Gastroesophageal sphincter (tissue), 4 donors: ENCODE measurements around the gene MMP28. TPM values are rescaled to one million over a fixed set of nuclear protein-coding genes. Genes with fewer than 3 reads are reported as not detected.

Experiments
- ATAC-seq: fragments of 150-250 bp; one replicate; pipeline ENCODE4 v1.9.1; 2016; ENCODE audit warnings: mild to moderate bottlenecking, moderate library complexity
- H3K27ac ChIP-seq, 4 donors: fragments of 200-600 bp; sonication (generic) in 3 of 4; 1 replicate in 3 of 4; 2 replicates in 1 of 4; pipeline ENCODE4 v1.5.1; 2016 to 2019
- H3K27me3 ChIP-seq: fragments of 200-600 bp; sonication (generic); one replicate; pipeline ENCODE4 v1.5.1; 2019
- H3K36me3 ChIP-seq, 2 donors: fragments of 200-600 bp; sonication (generic); one replicate each; pipeline ENCODE4 v1.5.1; 2019; ENCODE audit warnings: control low read depth in 1 of 2
- H3K4me1 ChIP-seq, 3 donors: fragments of 200-600 bp; sonication (generic); 1 replicate in 2 of 3; 2 replicates in 1 of 3; pipeline ENCODE4 v1.5.1; 2016 to 2019; ENCODE audit warnings: control low read depth in 2 of 3
- H3K4me3 ChIP-seq, 2 donors: fragments of 200-600 bp; sonication (generic); one replicate each; pipeline ENCODE4 v1.5.1; 2019; ENCODE audit warnings: mild to moderate bottlenecking in 1 of 2, moderate library complexity in 1 of 2
- H3K9me3 ChIP-seq, 3 donors: fragments of 200-600 bp; sonication (generic); one replicate each; pipeline ENCODE4 v1.5.1; 2017 to 2019; ENCODE audit warnings: control low read depth in 2 of 3
- EP300 ChIP-seq: sonication (generic); formaldehyde crosslinking; IDR thresholded peaks from one replicate; pipeline ENCODE4 v1.6.1; 2017; ENCODE audit warnings: antibody characterized with exemption, mild to moderate bottlenecking
- POLR2A ChIP-seq, 2 donors: fragments of 450-650 bp; IDR thresholded peaks; one replicate each; pipeline ENCODE4 v1.6.1; 2017; ENCODE audit warnings: antibody characterized with exemption in 2 of 2, mild to moderate bottlenecking in 2 of 2, moderate library complexity in 1 of 2
- POLR2AphosphoS5 ChIP-seq: sonication (generic); formaldehyde crosslinking; IDR thresholded peaks from one replicate; pipeline ENCODE4 v1.6.1; 2017; ENCODE audit warnings: antibody characterized with exemption
- WGBS, 2 donors: methylation state at CpG; one replicate each; pipeline ENCODE4 v1.1.5; 2018; ENCODE audit warnings: low coverage in 1 of 2; 5-methylcytosine and 5-hydroxymethylcytosine counted together
- total RNA-seq, 4 donors: library from RNA; depleted of rRNA; stranded (reverse); fragments of >200 nt; gene quantifications; one replicate each; pipeline ENCODE4 v1.1.0, GENCODE V29; 2016
- TF ChIP-seq, protein P1 (sequence below), 4 experiments: fragments of 200-600 bp in 2 of 4; fragments of 450-650 bp in 2 of 4; sonication (generic) in 1 of 4; IDR thresholded peaks; one replicate each; pipeline ENCODE4 v1.5.1; 2017 to 2019; ENCODE audit warnings: antibody characterized with exemption in 4 of 4, mild to moderate bottlenecking in 2 of 4, moderate library complexity in 2 of 4

MMP28 gene
- total RNA-seq, 4 donors from 2014 or later: 78.4 to 139 (median 97.3) TPM

DNA sequence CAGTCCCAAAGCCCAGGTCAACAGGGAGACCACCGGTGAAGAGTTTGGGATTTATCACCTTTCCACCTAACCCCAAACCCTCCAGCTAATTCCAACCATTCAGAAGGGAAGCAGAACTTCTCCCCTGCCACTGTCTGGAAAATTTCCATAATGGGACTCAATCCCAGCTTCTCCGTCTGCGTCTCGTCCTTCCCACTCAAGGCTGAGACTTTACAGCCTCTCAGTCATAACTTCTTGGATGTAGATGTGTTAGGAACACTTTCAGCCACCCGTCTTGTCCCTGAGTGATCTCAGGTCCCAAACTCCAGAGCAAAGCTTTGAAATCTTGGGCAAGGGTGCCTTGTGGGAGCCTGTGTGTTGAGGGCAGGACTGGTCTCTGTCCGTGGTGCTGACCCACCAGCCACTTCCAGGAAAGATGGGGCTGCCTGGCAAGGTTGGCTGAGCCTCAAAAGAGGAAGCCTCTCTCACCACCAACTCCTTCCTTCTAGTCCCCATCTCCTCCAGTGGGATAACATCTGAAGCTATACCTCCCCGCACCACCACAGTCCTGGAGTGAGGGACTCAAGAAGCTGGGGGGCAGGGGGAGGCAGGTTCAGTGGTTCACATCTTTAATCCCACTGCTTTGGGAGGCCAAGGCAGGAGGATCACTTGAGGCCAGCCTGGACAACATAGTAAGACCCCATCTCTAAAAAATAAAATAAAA, 51.7 kb downstream of the MMP28 start:
- H3K27me3 ChIP-seq: peaks cover 72% of the 10 kb centered on the region
- H3K9me3 ChIP-seq: no peaks in the 10 kb centered on the region
- no peak overlapping the region for H3K27ac ChIP-seq
- H3K36me3 ChIP-seq: no peaks in the 10 kb centered on the region
- H3K4me1 ChIP-seq: peaks cover 0 to 31% (median 6%) of the 10 kb centered on the region in 3 donors
- no peak for TF ChIP-seq EP300
- TF ChIP-seq POLR2AphosphoS5: no peak
- TF ChIP-seq, protein P1, sequence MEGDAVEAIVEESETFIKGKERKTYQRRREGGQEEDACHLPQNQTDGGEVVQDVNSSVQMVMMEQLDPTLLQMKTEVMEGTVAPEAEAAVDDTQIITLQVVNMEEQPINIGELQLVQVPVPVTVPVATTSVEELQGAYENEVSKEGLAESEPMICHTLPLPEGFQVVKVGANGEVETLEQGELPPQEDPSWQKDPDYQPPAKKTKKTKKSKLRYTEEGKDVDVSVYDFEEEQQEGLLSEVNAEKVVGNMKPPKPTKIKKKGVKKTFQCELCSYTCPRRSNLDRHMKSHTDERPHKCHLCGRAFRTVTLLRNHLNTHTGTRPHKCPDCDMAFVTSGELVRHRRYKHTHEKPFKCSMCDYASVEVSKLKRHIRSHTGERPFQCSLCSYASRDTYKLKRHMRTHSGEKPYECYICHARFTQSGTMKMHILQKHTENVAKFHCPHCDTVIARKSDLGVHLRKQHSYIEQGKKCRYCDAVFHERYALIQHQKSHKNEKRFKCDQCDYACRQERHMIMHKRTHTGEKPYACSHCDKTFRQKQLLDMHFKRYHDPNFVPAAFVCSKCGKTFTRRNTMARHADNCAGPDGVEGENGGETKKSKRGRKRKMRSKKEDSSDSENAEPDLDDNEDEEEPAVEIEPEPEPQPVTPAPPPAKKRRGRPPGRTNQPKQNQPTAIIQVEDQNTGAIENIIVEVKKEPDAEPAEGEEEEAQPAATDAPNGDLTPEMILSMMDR (IDR thresholded peaks at IDR 0.05): no peak
- TF ChIP-seq POLR2A (IDR thresholded peaks at IDR 0.05): no peak
- ATAC-seq: no peak
- no peak overlapping the region for H3K4me3 ChIP-seq
- 25 to 27% methylated on average over 5 to 6 of the region's 7 CpGs for WGBS, 2 donors

DNA sequence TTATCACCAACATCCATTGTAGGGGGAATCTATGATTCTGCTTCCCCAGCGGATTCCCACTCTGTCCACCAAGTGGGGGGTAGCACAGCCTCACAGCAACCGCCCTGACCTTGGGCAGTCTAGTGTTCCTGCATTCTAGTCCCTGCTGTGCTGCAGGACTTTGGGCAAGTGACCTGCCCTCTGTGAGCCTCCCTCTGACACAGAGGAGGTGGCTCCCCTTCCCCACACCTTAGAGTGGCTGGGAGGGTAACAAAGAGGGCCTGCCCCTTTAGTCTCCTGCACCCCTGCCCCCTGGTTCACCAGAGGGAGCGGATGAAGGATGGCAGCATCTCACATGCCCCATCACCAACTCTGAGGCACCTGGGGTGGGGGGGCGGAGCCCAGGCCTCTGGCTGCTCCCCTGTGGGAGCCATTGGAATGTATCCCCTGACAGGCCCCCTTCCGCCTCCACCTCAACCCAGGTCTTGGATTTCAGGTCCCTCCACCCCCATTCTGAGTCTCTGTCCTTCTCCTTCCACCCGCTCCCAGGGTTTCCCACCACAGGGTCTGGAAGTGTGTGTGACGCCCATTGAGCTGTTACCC, 52.5 kb downstream of the MMP28 start:
- TF ChIP-seq POLR2AphosphoS5: no peak
- no peak for TF ChIP-seq EP300
- TF ChIP-seq, protein P1 (IDR thresholded peaks at IDR 0.05): no peak
- TF ChIP-seq POLR2A (IDR thresholded peaks at IDR 0.05): no peak
- Histone ChIP-seq H3K27ac (no peak overlapping the region), H3K9me3 (no peaks in the 10 kb centered on the region), H3K27me3 (peaks cover 64% of the 10 kb centered on the region), H3K4me1 (peaks cover 0 to 23% (median 6%) of the 10 kb centered on the region in 3 donors), H3K36me3 (no peaks in the 10 kb centered on the region), H3K4me3 (no peak overlapping the region)
- no peak for ATAC-seq
- WGBS, 2 donors: 73 to 74% methylated on average over 4 to 5 of the region's 7 CpGs

DNA sequence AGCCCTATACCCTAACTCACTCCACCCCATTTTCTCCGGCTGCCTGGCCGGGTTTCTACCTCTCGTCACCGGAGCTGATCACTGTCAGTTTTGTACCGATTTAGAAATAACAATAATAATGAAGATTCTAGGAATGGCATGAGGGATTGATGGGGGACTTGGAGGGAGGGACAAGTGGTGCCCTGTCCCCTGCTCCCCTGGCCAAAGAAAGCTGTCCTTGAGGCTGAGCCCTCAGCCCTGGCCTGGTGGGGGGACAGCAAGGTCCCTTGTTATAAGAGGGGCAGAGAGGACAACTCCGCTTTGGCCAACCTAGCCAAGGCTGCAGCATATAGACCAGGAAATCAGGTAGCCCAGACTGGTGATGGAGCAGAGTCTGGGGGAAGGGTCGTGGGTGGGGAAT, 52.9 kb downstream of the MMP28 start:
- TF ChIP-seq POLR2AphosphoS5: no peak
- ATAC-seq: no peak
- H3K36me3 ChIP-seq: no peaks in the 10 kb centered on the region
- WGBS, 2 donors: 67% methylated on average over 6 of the region's 7 CpGs; no CpG with 5 or more reads in 1 of the 2 donors
- peaks cover 60% of the 10 kb centered on the region for H3K27me3 ChIP-seq
- H3K9me3 ChIP-seq: no peaks in the 10 kb centered on the region
- H3K4me1 ChIP-seq: peaks cover 0 to 18% (median 6%) of the 10 kb centered on the region in 3 donors
- H3K4me3 ChIP-seq: no peak overlapping the region
- no peak overlapping the region for H3K27ac ChIP-seq

DNA sequence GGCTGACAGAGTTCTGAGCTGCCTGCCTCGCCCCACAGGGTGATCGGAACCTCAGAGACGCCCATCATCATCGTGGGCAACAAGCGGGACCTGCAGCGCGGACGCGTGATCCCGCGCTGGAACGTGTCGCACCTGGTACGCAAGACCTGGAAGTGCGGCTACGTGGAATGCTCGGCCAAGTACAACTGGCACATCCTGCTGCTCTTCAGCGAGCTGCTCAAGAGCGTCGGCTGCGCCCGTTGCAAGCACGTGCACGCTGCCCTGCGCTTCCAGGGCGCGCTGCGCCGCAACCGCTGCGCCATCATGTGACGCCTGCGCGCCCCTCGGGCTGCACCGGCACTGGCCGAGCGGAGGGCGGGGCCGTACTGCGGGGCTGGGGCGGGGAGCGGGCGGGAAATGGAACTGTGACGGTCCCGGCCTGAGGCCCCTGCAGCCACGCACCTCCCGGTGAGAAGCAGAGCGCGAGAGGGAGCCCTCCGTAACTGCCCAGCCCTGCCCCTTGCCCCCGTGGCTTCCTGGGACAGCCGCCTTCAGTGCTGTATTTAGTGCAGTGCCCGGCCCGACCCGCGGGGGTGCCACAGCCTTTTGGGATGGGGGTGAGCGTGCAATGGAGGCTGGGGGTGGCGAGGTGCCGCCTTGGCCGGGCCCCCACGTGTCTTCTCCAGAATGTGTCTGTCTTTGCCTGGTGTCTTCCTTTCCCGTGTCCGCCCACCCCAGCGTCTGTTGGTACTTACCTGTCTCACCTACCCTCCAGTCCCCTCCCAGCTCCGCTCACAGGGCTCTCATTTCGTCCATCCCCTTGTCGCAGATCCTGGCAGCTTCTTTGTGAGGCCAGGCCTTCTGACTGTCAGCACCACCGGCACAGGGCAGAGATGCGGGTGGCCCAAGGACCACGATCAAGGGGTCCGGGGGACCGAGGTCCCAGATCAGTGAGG, 54.2 kb downstream of the MMP28 start:
- Histone ChIP-seq H3K9me3 (no peaks in the 10 kb centered on the region), H3K27me3 (peaks cover 57% of the 10 kb centered on the region), H3K4me3 (peak overlapping the region in 1 of 2 donors; percentile 29), H3K4me1 (peaks cover 0 to 13% (median 6%) of the 10 kb centered on the region in 3 donors), H3K36me3 (no peaks in the 10 kb centered on the region), H3K27ac (no peak overlapping the region)
- WGBS, 2 donors: 12 to 80% methylated on average over 1 to 5 of the region's 73 CpGs
- ATAC-seq: peak; percentile 35
- TF ChIP-seq, protein P1 (IDR thresholded peaks at IDR 0.05): no peak
- no peak for TF ChIP-seq POLR2A (IDR thresholded peaks at IDR 0.05)

DNA sequence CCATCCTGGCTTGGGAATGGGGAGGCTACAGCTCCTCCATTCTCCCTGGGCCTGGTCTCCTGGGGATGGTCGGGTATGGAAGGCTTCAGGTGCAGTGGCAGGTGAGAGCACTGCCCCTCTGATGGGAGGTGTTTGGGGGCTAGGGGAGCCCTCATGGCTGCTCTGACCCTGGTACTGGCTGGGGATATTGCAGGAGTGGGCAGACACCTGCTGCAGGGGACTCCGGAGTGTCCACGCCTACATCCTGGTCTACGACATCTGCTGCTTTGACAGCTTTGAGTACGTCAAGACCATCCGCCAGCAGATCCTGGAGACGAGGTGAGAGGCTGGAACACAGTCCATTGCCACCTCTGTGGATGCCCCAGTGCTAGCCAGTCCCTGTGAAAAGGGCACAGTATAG, 55.2 kb downstream of the MMP28 start:
- H3K27me3 ChIP-seq: peaks cover 55% of the 10 kb centered on the region
- WGBS, 2 donors: 90% methylated on average over 2 of the region's 7 CpGs; no CpG with 5 or more reads in 1 of the 2 donors
- no peaks in the 10 kb centered on the region for H3K9me3 ChIP-seq
- H3K27ac ChIP-seq: no peak overlapping the region
- H3K4me3 ChIP-seq: no peak overlapping the region
- no peak for TF ChIP-seq EP300
- TF ChIP-seq, protein P1 (IDR thresholded peaks at IDR 0.05): no peak
- TF ChIP-seq POLR2A (IDR thresholded peaks at IDR 0.05): no peak
- TF ChIP-seq POLR2AphosphoS5: no peak
- no peaks in the 10 kb centered on the region for H3K36me3 ChIP-seq
- no peak for ATAC-seq
- peaks cover 0 to 13% (median 6%) of the 10 kb centered on the region in 3 donors for H3K4me1 ChIP-seq
